Measurements from ENCODE around the gene PRR16.

DNA sequence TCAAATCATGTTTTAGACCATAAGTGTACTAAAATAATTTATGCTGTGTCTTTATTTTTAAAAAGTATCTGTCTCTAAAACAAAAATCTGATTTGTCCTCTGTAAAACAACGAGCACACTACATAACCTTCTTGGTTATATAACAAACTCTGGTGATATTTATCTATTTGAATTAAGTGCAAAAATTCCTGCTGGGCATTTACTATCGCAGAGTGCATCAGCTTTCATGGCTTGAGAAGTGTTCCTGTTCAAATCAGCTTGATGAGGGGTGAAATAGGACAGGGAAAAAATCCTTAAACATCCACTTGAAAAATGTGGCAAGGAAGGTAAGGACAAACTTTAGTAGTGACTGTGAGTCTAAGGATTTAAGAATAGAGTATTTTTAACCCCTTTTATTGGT, 65.3 kb downstream of the PRR16 start:
- TF ChIP-seq, protein P1, sequence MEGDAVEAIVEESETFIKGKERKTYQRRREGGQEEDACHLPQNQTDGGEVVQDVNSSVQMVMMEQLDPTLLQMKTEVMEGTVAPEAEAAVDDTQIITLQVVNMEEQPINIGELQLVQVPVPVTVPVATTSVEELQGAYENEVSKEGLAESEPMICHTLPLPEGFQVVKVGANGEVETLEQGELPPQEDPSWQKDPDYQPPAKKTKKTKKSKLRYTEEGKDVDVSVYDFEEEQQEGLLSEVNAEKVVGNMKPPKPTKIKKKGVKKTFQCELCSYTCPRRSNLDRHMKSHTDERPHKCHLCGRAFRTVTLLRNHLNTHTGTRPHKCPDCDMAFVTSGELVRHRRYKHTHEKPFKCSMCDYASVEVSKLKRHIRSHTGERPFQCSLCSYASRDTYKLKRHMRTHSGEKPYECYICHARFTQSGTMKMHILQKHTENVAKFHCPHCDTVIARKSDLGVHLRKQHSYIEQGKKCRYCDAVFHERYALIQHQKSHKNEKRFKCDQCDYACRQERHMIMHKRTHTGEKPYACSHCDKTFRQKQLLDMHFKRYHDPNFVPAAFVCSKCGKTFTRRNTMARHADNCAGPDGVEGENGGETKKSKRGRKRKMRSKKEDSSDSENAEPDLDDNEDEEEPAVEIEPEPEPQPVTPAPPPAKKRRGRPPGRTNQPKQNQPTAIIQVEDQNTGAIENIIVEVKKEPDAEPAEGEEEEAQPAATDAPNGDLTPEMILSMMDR (IDR thresholded peaks at IDR 0.05): no peak
- TF ChIP-seq POLR2A (IDR thresholded peaks at IDR 0.05) (no peak), POLR2AphosphoS5 (IDR thresholded peaks at IDR 0.05) (no peak)
